Aorta (tissue), 5 donors: ENCODE measurements around the gene ACAD10. TPM values are rescaled to one million over a fixed set of nuclear protein-coding genes. Genes with fewer than 3 reads are reported as not detected.
"Not testable (repeated sequence)": the region's sequence is repeated elsewhere in the genome, so short reads cannot be mapped to it uniquely, and the experiment has no call there.

ENCODE experiments used
- ATAC-seq: fragments of 200-7000 bp; cut with Tn5 transposase; one replicate; pipeline ENCODE4 v1.9.1; 2022; ENCODE audit warnings: moderate library complexity; ENCODE audit not compliant: low FRiP score
- DNase-seq, 2 donors: peaks; one replicate each; pipeline ENCODE4 v3.0.0-alpha.2; 2020
- H3K27ac ChIP-seq, 2 donors: one replicate each; pipeline ENCODE4 v1.5.1; 2013; ENCODE audit warnings: low read length in 2 of 2, mild to moderate bottlenecking in 2 of 2, moderate library complexity in 2 of 2, control low read depth in 1 of 2, inconsistent platforms in 1 of 2, low read depth in 1 of 2
- H3K27me3 ChIP-seq, 2 donors: one replicate each; pipeline ENCODE4 v1.6.1; 2013; ENCODE audit warnings: control low read depth in 1 of 2, low read length in 1 of 2, mild to moderate bottlenecking in 1 of 2, moderate library complexity in 1 of 2; ENCODE audit not compliant: insufficient read depth in 2 of 2, control insufficient read depth in 1 of 2
- H3K36me3 ChIP-seq, 2 donors: one replicate each; pipeline ENCODE4 v1.6.1; 2013; ENCODE audit warnings: control low read depth in 1 of 2, low read length in 1 of 2, mild to moderate bottlenecking in 1 of 2; ENCODE audit not compliant: insufficient read depth in 2 of 2, control insufficient read depth in 1 of 2
- H3K4me1 ChIP-seq, 2 donors: one replicate each; pipeline ENCODE4 v1.6.1; 2013; ENCODE audit warnings: low read length in 2 of 2, control low read depth in 1 of 2, mild to moderate bottlenecking in 1 of 2, moderate library complexity in 1 of 2; ENCODE audit not compliant: insufficient read depth in 2 of 2, control insufficient read depth in 1 of 2
- H3K4me3 ChIP-seq, 2 donors: one replicate each; pipeline ENCODE4 v1.5.1; 2013; ENCODE audit warnings: low read length in 2 of 2, control low read depth in 1 of 2, mild to moderate bottlenecking in 1 of 2
- H3K9me3 ChIP-seq: one replicate; pipeline ENCODE4 v1.6.1; 2013; ENCODE audit warnings: mild to moderate bottlenecking, low read length; ENCODE audit not compliant: control insufficient read depth
- whole genome bisulfite sequencing, 2 donors: extraction: QIAGEN DNeasy Blood & Tissue Kit; methylation state at CpG; one replicate each; pipeline ENCODE4 v1.1.7; 2013; 5-methylcytosine and 5-hydroxymethylcytosine counted together
- intact Hi-C, 2 donors: fragments of 100-400 bp; cut with DNase I; formaldehyde crosslinking; loops; one replicate each; pipeline versions ENCODE4 v1.14.2 to v1.15.0; 2022
- polyA plus RNA-seq, 2 donors: library from polyadenylated mRNA; stranded (reverse); fragments of 200-250 nt; gene quantifications; one replicate each; pipeline ENCODE4 v1.2.3, GENCODE V29; 2013
- total RNA-seq, 2 donors: library from RNA; stranded (reverse); fragmentation: NEBNext Ultra II Directional; extraction: Animal tissue kit (Norgen Biotek cat#: 25700); gene quantifications; one replicate each; pipeline ENCODE4 v1.2.1, GENCODE V29; 2021
- donor health status: healthy with polysubstance abuse.
- donor health status: Bipolar disorder and iron deficiency.
- donor health status: DM: no; HTN: no; CAD: no.
- donor health status: DM: no; HTN: no; CAD: no.
- donor health status: DM: yes; HTN: yes; CAD: no.

ACAD10 gene
- total and polyA plus RNA-seq, 4 donors: 7.0 to 27.9 (median 15.6) TPM

GRCh38 chr12:111730420-111730819, 44.6 kb downstream of the ACAD10 start:
- ATAC-seq: no peak
- no peak for DNase-seq
- Histone ChIP-seq H3K36me3 (peaks cover 0 to 4% of the 10 kb centered on the region in 2 donors), H3K9me3 (no peaks in the 10 kb centered on the region), H3K4me3 (no peak overlapping the region), H3K4me1 (no peaks in the 10 kb centered on the region), H3K27ac (no peak overlapping the region), H3K27me3 (no peaks in the 10 kb centered on the region)
- intact Hi-C loops: no loop called here
- whole genome bisulfite sequencing, 2 donors: 91% methylated on average over 9 of the region's 9 CpGs

GRCh38 chr12:111732786-111733185, 46.9 kb downstream of the ACAD10 start:
- Histone ChIP-seq H3K4me3 (no peak overlapping the region), H3K27ac (no peak overlapping the region), H3K36me3 (peaks cover 0 to 4% of the 10 kb centered on the region in 2 donors), H3K9me3 (no peaks in the 10 kb centered on the region), H3K27me3 (no peaks in the 10 kb centered on the region), H3K4me1 (no peaks in the 10 kb centered on the region)
- intact Hi-C loops: no loop called here
- no peak for ATAC-seq
- DNase-seq: no peak
- WGBS, 2 donors: 88 to 91% methylated on average over 4 of the region's 4 CpGs

GRCh38 chr12:111733340-111733915, 47.6 kb downstream of the ACAD10 start:
- no peak overlapping the region for H3K27ac ChIP-seq
- no peaks in the 10 kb centered on the region for H3K9me3 ChIP-seq
- peaks cover 0 to 2% of the 10 kb centered on the region in 2 donors for H3K36me3 ChIP-seq
- no peaks in the 10 kb centered on the region for H3K4me1 ChIP-seq
- intact Hi-C loops: no loop called here
- no peak overlapping the region for H3K4me3 ChIP-seq
- DNase-seq (no peak), ATAC-seq (no peak)
- WGBS, 2 donors: 85 to 88% methylated on average over 8 of the region's 8 CpGs
- H3K27me3 ChIP-seq: no peaks in the 10 kb centered on the region

- H3K36me3 ChIP-seq, ATAC-seq, H3K4me3 ChIP-seq, H3K27ac ChIP-seq, DNase-seq, H3K4me1 ChIP-seq, H3K9me3 ChIP-seq, intact Hi-C loops, H3K27me3 ChIP-seq: not testable (repeated sequence)
- WGBS, 2 donors: 97 to 99% methylated on average over 9 of the region's 9 CpGs
Measured at GRCh38 chr12:111739524-111739923, 53.7 kb downstream of the ACAD10 start.

GRCh38 chr12:111741235-111741812, 55.5 kb downstream of the ACAD10 start:
- Histone ChIP-seq H3K36me3 (peaks cover 0 to 2% of the 10 kb centered on the region in 2 donors), H3K4me3 (no peak overlapping the region), H3K9me3 (no peaks in the 10 kb centered on the region), H3K4me1 (peaks cover 0 to 2% of the 10 kb centered on the region in 2 donors), H3K27ac (peak overlapping the region in 1 of 2 donors; percentile 20), H3K27me3 (no peaks in the 10 kb centered on the region)
- DNase-seq (no peak), ATAC-seq (peak; percentile 54)
- intact Hi-C loops: no loop called here
- WGBS, 2 donors: 3 to 6% methylated on average over 4 of the region's 4 CpGs

GRCh38 chr12:111745211-111745610, 59.4 kb downstream of the ACAD10 start:
- Histone ChIP-seq H3K4me3 (no peak overlapping the region), H3K27ac (no peak overlapping the region), H3K4me1 (peaks cover 0 to 2% of the 10 kb centered on the region in 2 donors), H3K27me3 (no peaks in the 10 kb centered on the region), H3K36me3 (peaks cover 0 to 11% of the 10 kb centered on the region in 2 donors), H3K9me3 (no peaks in the 10 kb centered on the region)
- intact Hi-C loops: no loop called here
- DNase-seq: no peak
- no peak for ATAC-seq
- WGBS, 2 donors: 93 to 97% methylated on average over 4 of the region's 4 CpGs

GRCh38 chr12:111747333-111747732, 61.5 kb downstream of the ACAD10 start:
- intact Hi-C loops: no loop called here
- Histone ChIP-seq H3K36me3 (peaks cover 0 to 11% of the 10 kb centered on the region in 2 donors), H3K4me3 (no peak overlapping the region), H3K4me1 (no peaks in the 10 kb centered on the region), H3K9me3 (no peaks in the 10 kb centered on the region), H3K27me3 (no peaks in the 10 kb centered on the region), H3K27ac (no peak overlapping the region)
- no peak for DNase-seq
- WGBS, 2 donors: 84 to 86% methylated on average over 9 of the region's 9 CpGs
- ATAC-seq: no peak

GRCh38 chr12:111748151-111748672, 62.4 kb downstream of the ACAD10 start:
- no peaks in the 10 kb centered on the region for H3K27me3 ChIP-seq
- intact Hi-C loops: no loop called here
- ATAC-seq (no peak), DNase-seq (no peak)
- WGBS, 2 donors: 69 to 75% methylated on average over 8 of the region's 8 CpGs
- no peaks in the 10 kb centered on the region for H3K9me3 ChIP-seq
- peaks cover 0 to 11% of the 10 kb centered on the region in 2 donors for H3K36me3 ChIP-seq
- no peak overlapping the region for H3K27ac ChIP-seq
- H3K4me3 ChIP-seq: no peak overlapping the region
- H3K4me1 ChIP-seq: no peaks in the 10 kb centered on the region

GRCh38 chr12:111748867-111749266, 63.0 kb downstream of the ACAD10 start:
- no peaks in the 10 kb centered on the region for H3K27me3 ChIP-seq
- H3K4me1 ChIP-seq: no peaks in the 10 kb centered on the region
- ATAC-seq (no peak), DNase-seq (no peak)
- no peaks in the 10 kb centered on the region for H3K9me3 ChIP-seq
- 83 to 84% methylated on average over 7 of the region's 7 CpGs for WGBS, 2 donors
- H3K36me3 ChIP-seq: peaks cover 0 to 11% of the 10 kb centered on the region in 2 donors
- no peak overlapping the region for H3K4me3 ChIP-seq
- intact Hi-C loops: no loop called here
- H3K27ac ChIP-seq: no peak overlapping the region
